ENCODE data around the gene SERPINI1. TPM values are rescaled to one million over a fixed set of nuclear protein-coding genes. Genes with fewer than 3 reads are reported as not detected.

Gene SERPINI1
- total RNA-seq, 6 experiments from 2014 or later: 2.2 to 6.2 (median 2.6) TPM

GRCh38 chr3:167844528-167844927 is 109.0 kb downstream of the SERPINI1 start:
- no peak for DNase-seq
- TF ChIP-seq CTCF (IDR thresholded peaks at IDR 0.05): no peak
- Mint-ChIP-seq H3K27ac (no peak overlapping the region), H3K36me3 (ENCODE audit: low read depth) (no peaks in the 10 kb centered on the region), H3K9me3 (peaks cover 13% of the 10 kb centered on the region), H3K4me3 (no peak overlapping the region), H3K27me3 (ENCODE audit: insufficient read depth) (no peaks in the 10 kb centered on the region), H3K4me1 (ENCODE audit: low read depth) (no peaks in the 10 kb centered on the region)

GRCh38 chr3:167851171-167851570 is 115.7 kb downstream of the SERPINI1 start:
- Mint-ChIP-seq H3K36me3 (ENCODE audit: low read depth) (no peaks in the 10 kb centered on the region), H3K27ac (no peak overlapping the region), H3K27me3 (ENCODE audit: insufficient read depth) (no peaks in the 10 kb centered on the region; the same call in 1 of the 2 replicates), H3K4me3 (no peak overlapping the region), H3K4me1 (ENCODE audit: low read depth) (no peaks in the 10 kb centered on the region), H3K9me3 (peaks cover 18% of the 10 kb centered on the region)
- DNase-seq: no peak
- no peak for TF ChIP-seq CTCF (IDR thresholded peaks at IDR 0.05)

- H3K4me3 Mint-ChIP-seq: no peak overlapping the region
- no peaks in the 10 kb centered on the region; the same call in 1 of the 2 replicates for H3K27me3 Mint-ChIP-seq (ENCODE audit: insufficient read depth)
- no peak overlapping the region for H3K27ac Mint-ChIP-seq
- H3K4me1 Mint-ChIP-seq (ENCODE audit: low read depth): no peaks in the 10 kb centered on the region
- DNase-seq: no peak
- H3K9me3 Mint-ChIP-seq: peaks cover 18% of the 10 kb centered on the region
- no peak for TF ChIP-seq CTCF (IDR thresholded peaks at IDR 0.05)
- no peaks in the 10 kb centered on the region for H3K36me3 Mint-ChIP-seq (ENCODE audit: low read depth)
Measured at GRCh38 chr3:167851749-167852148, 116.2 kb downstream of the SERPINI1 start.

DNA sequence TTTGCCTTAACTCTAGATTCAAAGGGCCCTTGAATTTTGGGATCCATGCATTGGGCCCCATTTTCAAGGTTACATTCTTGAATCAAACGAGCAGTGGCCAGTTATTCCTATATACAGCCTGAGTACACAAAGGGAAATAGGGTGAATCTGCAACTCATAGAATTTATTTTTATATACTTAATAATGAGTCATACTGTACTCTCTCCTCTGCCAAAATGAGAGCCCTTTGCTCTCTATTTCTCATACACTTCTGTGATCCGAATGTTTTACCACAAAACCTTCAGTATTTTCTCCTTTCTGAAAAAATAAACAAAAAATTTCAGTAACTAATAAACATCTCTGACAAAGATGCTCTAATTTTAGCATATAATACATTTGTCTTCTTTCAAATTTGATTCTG is 116.7 kb downstream of the SERPINI1 start:
- TF ChIP-seq CTCF (IDR thresholded peaks at IDR 0.05): no peak
- no peak for DNase-seq
- no peaks in the 10 kb centered on the region for H3K4me1 Mint-ChIP-seq (ENCODE audit: low read depth)
- H3K27me3 Mint-ChIP-seq (ENCODE audit: insufficient read depth): no peaks in the 10 kb centered on the region; the same call in 1 of the 2 replicates
- no peaks in the 10 kb centered on the region for H3K36me3 Mint-ChIP-seq (ENCODE audit: low read depth)
- peaks cover 18% of the 10 kb centered on the region for H3K9me3 Mint-ChIP-seq
- H3K4me3 Mint-ChIP-seq: no peak overlapping the region
- no peak overlapping the region for H3K27ac Mint-ChIP-seq

DNA sequence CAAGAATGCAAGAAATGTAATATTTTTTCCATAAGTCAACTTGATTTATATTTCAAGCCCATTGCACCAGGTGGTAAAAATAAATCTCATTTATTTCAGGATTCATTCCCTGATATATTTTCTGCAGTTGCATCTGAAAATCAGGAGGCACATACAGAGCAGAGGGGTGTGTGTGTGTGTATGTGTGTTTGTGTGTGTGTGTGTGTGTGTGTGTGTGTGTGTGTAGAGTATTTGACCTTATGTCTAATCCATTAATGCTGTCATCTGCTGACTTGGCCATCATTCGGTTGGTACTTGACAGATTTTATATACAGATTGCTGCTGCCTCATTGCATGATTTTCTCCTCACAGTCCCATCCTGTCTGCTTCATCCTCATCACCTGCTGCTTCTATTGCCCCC is 118.5 kb downstream of the SERPINI1 start:
- H3K27me3 Mint-ChIP-seq (ENCODE audit: insufficient read depth): no peaks in the 10 kb centered on the region; the same call in 1 of the 2 replicates
- no peak for DNase-seq
- H3K4me3 Mint-ChIP-seq: no peak overlapping the region
- no peak overlapping the region for H3K27ac Mint-ChIP-seq
- H3K36me3 Mint-ChIP-seq (ENCODE audit: low read depth): no peaks in the 10 kb centered on the region
- no peaks in the 10 kb centered on the region for H3K4me1 Mint-ChIP-seq (ENCODE audit: low read depth)
- H3K9me3 Mint-ChIP-seq: peaks cover 5% of the 10 kb centered on the region; the same call in 1 of the 2 replicates
- TF ChIP-seq CTCF (IDR thresholded peaks at IDR 0.05): no peak

- TF ChIP-seq CTCF (IDR thresholded peaks at IDR 0.05): no peak
- Mint-ChIP-seq H3K9me3 (peaks cover 3% of the 10 kb centered on the region; the same call in 1 of the 2 replicates), H3K27me3 (ENCODE audit: insufficient read depth) (no peaks in the 10 kb centered on the region; the same call in 1 of the 2 replicates), H3K36me3 (ENCODE audit: low read depth) (no peaks in the 10 kb centered on the region), H3K4me1 (ENCODE audit: low read depth) (no peaks in the 10 kb centered on the region), H3K4me3 (no peak overlapping the region), H3K27ac (no peak overlapping the region)
- DNase-seq: no peak
Measured at GRCh38 chr3:167854846-167855245, 119.3 kb downstream of the SERPINI1 start.

Data from HFFc6 (cell line).